Trophoblast cell (in vitro differentiated cells and primary cell): ENCODE results near the gene EIF4G3.

ENCODE experiments used
- DNase-seq, 2 donors: peaks; one replicate each; pipeline ENCODE4 v3.0.0-alpha.2; 2016
- H2AFZ ChIP-seq: 2 replicates; pipeline ENCODE4 v1.6.1; 2013; ENCODE audit warnings: low read length, moderate library complexity, mild to moderate bottlenecking; ENCODE audit not compliant: insufficient read depth, poor library complexity
- H2AK5ac ChIP-seq: 2 replicates; pipeline ENCODE4 v1.6.1; 2013; ENCODE audit warnings: mild to moderate bottlenecking, low read length
- H2BK120ac ChIP-seq: 2 replicates; pipeline ENCODE4 v1.6.1; 2013; ENCODE audit warnings: low read length, mild to moderate bottlenecking, moderate library complexity; ENCODE audit not compliant: insufficient read depth, poor library complexity
- H2BK12ac ChIP-seq: 2 replicates; pipeline ENCODE4 v1.6.1; 2013; ENCODE audit warnings: mild to moderate bottlenecking, low read length, moderate library complexity
- H2BK5ac ChIP-seq: 2 replicates; pipeline ENCODE4 v1.6.1; 2013; ENCODE audit warnings: low read length, low read depth, moderate library complexity, mild to moderate bottlenecking; ENCODE audit not compliant: poor library complexity
- H3K14ac ChIP-seq: 2 replicates; pipeline ENCODE4 v1.6.1; 2013; ENCODE audit warnings: mild to moderate bottlenecking, low read length
- H3K18ac ChIP-seq: 2 replicates; pipeline ENCODE4 v1.6.1; 2013; ENCODE audit warnings: mild to moderate bottlenecking, low read length
- H3K23ac ChIP-seq: 2 replicates; pipeline ENCODE4 v1.6.1; 2013; ENCODE audit warnings: low read length
- H3K27ac ChIP-seq: 2 replicates; pipeline ENCODE4 v1.5.1; 2013; ENCODE audit warnings: low read depth, mild to moderate bottlenecking, inconsistent platforms, low read length, moderate library complexity
- H3K27me3 ChIP-seq: 2 replicates; pipeline ENCODE4 v1.6.1; 2013; ENCODE audit warnings: inconsistent platforms, mild to moderate bottlenecking, low read length, moderate library complexity; ENCODE audit not compliant: insufficient read depth
- H3K36me3 ChIP-seq, 2 experiments: 1 replicate in 1 of 2; 2 replicates in 1 of 2; pipeline ENCODE4 v1.6.1; 2013; ENCODE audit warnings: low read length in 2 of 2, mild to moderate bottlenecking in 2 of 2, moderate library complexity in 1 of 2; ENCODE audit not compliant: insufficient read depth in 2 of 2, control insufficient read depth in 1 of 2
- H3K4ac ChIP-seq: 2 replicates; pipeline ENCODE4 v1.6.1; 2013; ENCODE audit warnings: low read depth, mild to moderate bottlenecking, low read length, moderate library complexity
- H3K4me1 ChIP-seq, 2 experiments: 1 replicate in 1 of 2; 2 replicates in 1 of 2; pipeline ENCODE4 v1.6.1; 2013; ENCODE audit warnings: low read length in 2 of 2, mild to moderate bottlenecking in 2 of 2, moderate library complexity in 1 of 2; ENCODE audit not compliant: insufficient read depth in 2 of 2, control insufficient read depth in 1 of 2
- H3K4me2 ChIP-seq: 2 replicates; pipeline ENCODE4 v1.6.1; 2013; ENCODE audit warnings: inconsistent platforms, mild to moderate bottlenecking, low read length, moderate library complexity
- H3K4me3 ChIP-seq: 2 replicates; pipeline ENCODE4 v1.5.1; 2013; ENCODE audit warnings: mild to moderate bottlenecking, low read depth, low read length, inconsistent platforms
- H3K79me1 ChIP-seq: one replicate; pipeline ENCODE4 v1.6.1; 2013; ENCODE audit warnings: low read length
- H3K79me2 ChIP-seq: 2 replicates; pipeline ENCODE4 v1.6.1; 2013; ENCODE audit warnings: low read length, mild to moderate bottlenecking; ENCODE audit not compliant: control insufficient read depth, insufficient read depth, poor library complexity
- H3K9ac ChIP-seq: 2 replicates; pipeline ENCODE4 v1.6.1; 2013; ENCODE audit warnings: mild to moderate bottlenecking, low read length
- H3K9me3 ChIP-seq: 2 replicates; pipeline ENCODE4 v1.6.1; 2013; ENCODE audit warnings: low read depth, mild to moderate bottlenecking, control low read depth, inconsistent platforms, low read length; ENCODE audit not compliant: insufficient read depth
- H4K12ac ChIP-seq: 2 replicates; pipeline ENCODE4 v1.6.1; 2013; ENCODE audit warnings: low read depth, mild to moderate bottlenecking, low read length, moderate library complexity
- H4K8ac ChIP-seq: 2 replicates; pipeline ENCODE4 v1.6.1; 2013; ENCODE audit warnings: low read depth, mild to moderate bottlenecking, low read length, moderate library complexity
- H4K91ac ChIP-seq: one replicate; pipeline ENCODE4 v1.6.1; 2013; ENCODE audit warnings: low read depth, mild to moderate bottlenecking, low read length, moderate library complexity
- WGBS: extraction: QIAGEN DNeasy Blood & Tissue Kit; methylation state at CpG from one replicate; pipeline ENCODE4 v1.1.7; 2013; ENCODE audit warnings: missing lambda C conversion rate; ENCODE audit not compliant: insufficient read length, insufficient coverage; ENCODE audit errors: extremely low coverage; 5-methylcytosine and 5-hydroxymethylcytosine counted together

The EIF4G3 gene

DNA sequence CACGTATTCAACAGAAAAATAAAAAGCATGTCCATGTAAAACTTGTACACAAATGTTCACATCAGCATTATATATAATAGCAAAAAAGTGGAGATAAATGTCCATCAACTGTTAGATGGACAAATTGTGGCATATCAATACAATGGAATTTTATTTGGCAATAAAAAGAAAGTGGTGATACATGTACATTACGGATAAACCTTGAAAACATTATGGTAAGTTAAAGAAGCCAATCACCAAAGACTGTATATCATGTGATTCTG is 76.9 kb downstream of the EIF4G3 start:
- no peaks in the 10 kb centered on the region for H3K9me3 ChIP-seq
- H3K79me1 ChIP-seq = no peaks in the 10 kb centered on the region
- H3K27me3 ChIP-seq = no peaks in the 10 kb centered on the region
- H3K4me1 ChIP-seq = no peaks in the 10 kb centered on the region
- H3K79me2 ChIP-seq = no peaks in the 10 kb centered on the region
- H2BK5ac ChIP-seq = no peak overlapping the region
- no peak overlapping the region for H3K18ac ChIP-seq
- H4K8ac ChIP-seq = no peak overlapping the region
- no peak overlapping the region for H2BK120ac ChIP-seq
- H3K27ac ChIP-seq = no peak overlapping the region
- no peak overlapping the region for H2BK12ac ChIP-seq
- H4K91ac ChIP-seq = no peak overlapping the region
- H2AK5ac ChIP-seq = no peak overlapping the region
- no CpG with 5 or more reads among the region's 2 CpGs for WGBS
- H3K14ac ChIP-seq = no peak overlapping the region
- no peak overlapping the region for H4K12ac ChIP-seq
- H3K4me3 ChIP-seq = no peak overlapping the region
- H3K4me2 ChIP-seq = no peak overlapping the region
- H2AFZ ChIP-seq = no peak overlapping the region
- no peak overlapping the region for H3K4ac ChIP-seq
- no peak for DNase-seq
- H3K9ac ChIP-seq = no peak overlapping the region
- no peak overlapping the region for H3K23ac ChIP-seq
- peaks cover 4 to 6% of the 10 kb centered on the region in 2 experiments for H3K36me3 ChIP-seq

DNA sequence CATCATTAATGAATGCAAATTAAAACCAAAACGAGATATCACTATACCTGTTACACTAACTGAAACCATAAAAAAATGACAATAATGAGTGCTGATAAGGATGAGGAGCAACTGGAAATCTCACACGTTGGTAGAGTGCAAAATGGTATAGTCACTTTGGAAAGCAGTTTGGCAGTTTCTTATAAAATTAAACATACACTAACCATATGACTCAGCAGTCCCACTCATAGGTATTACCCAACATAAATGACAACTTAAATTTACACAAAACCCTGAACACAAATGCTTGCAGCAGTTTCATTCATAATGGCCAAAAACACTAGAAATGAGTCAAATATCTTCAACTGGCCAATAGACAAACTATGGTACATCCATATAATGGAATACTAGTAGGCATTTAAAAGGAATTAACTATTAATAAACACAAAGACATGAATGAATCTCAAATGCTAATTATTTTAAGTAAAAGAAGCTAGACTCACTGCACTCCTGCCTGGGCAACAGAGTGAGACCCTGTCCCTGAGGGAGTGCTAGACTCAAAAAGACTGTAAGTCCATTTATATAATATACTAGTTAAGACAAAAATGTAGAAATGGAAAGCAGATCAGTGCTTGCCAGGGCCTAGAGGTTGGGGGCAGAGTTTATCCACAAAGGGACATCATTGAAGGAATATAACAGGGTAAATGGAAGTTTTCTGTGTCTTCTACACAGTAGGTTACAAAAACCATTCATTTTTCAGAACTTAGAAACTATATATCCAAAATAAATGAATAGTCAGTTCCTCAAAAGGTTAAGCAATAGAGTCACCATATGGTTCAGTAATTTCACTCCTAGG is 77.4 kb downstream of the EIF4G3 start:
- H3K36me3 ChIP-seq = peaks cover 4 to 6% of the 10 kb centered on the region in 2 experiments
- no peak overlapping the region for H2BK5ac ChIP-seq
- no peaks in the 10 kb centered on the region for H3K4me1 ChIP-seq
- H2AK5ac ChIP-seq = no peak overlapping the region
- H3K27me3 ChIP-seq = no peaks in the 10 kb centered on the region
- no peaks in the 10 kb centered on the region for H3K9me3 ChIP-seq
- H3K9ac ChIP-seq = no peak overlapping the region
- no peak overlapping the region for H2BK12ac ChIP-seq
- H3K23ac ChIP-seq = no peak overlapping the region
- H3K27ac ChIP-seq = no peak overlapping the region
- no peak overlapping the region for H2BK120ac ChIP-seq
- no peak overlapping the region for H3K18ac ChIP-seq
- H3K4me2 ChIP-seq = no peak overlapping the region
- no peak overlapping the region for H3K4me3 ChIP-seq
- no peak overlapping the region for H4K12ac ChIP-seq
- H3K4ac ChIP-seq = no peak overlapping the region
- no peaks in the 10 kb centered on the region for H3K79me2 ChIP-seq
- no peak overlapping the region for H4K8ac ChIP-seq
- peak in 1 of 2 donors; percentile 9 for DNase-seq
- no CpG with 5 or more reads among the region's 2 CpGs for WGBS
- H3K14ac ChIP-seq = no peak overlapping the region
- H4K91ac ChIP-seq = no peak overlapping the region
- no peak overlapping the region for H2AFZ ChIP-seq
- no peaks in the 10 kb centered on the region for H3K79me1 ChIP-seq

DNA sequence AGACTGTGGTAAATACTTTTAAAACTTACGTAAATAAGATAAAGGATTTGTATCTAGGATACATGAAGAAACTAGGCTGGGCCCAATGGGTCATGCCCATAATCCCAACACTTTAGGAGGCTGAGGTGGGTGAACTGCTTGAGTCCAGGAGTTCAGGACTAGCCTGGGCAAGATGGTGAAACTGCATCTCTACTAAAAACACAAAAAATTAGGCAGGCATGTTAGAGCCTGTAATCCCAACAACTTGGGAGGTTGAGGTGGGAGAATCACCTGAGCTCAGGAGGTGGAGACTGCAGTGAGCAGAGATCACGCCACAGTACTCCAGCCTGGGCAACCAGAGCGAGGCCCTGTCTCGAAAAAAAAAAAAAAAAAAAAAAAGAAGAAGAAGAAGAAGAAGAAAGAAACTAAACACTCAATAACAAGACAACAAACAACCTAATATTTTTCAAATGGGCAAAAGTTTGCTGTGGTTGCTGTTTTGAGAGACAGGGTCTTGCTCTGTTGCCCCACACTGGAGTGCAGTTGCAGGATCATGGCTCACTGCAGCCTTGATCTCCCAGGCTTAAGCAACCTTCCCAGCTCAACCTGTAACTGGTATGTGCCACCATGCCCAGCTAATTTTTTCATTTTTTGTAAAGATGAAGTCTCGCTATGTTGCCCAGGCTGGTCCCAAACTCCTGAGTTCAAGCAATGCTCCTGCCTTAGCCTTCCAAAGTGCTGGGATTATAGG is 78.3 kb downstream of the EIF4G3 start:
- H3K4ac ChIP-seq = no peak overlapping the region
- H4K91ac ChIP-seq = no peak overlapping the region
- H2AK5ac ChIP-seq = no peak overlapping the region
- H3K14ac ChIP-seq = no peak overlapping the region
- peaks cover 4 to 6% of the 10 kb centered on the region in 2 experiments for H3K36me3 ChIP-seq
- no peak overlapping the region for H3K9ac ChIP-seq
- no peak overlapping the region for H4K12ac ChIP-seq
- no peak overlapping the region for H3K4me2 ChIP-seq
- H3K4me1 ChIP-seq = no peaks in the 10 kb centered on the region
- no peak overlapping the region for H3K23ac ChIP-seq
- H3K18ac ChIP-seq = no peak overlapping the region
- H3K79me2 ChIP-seq = no peaks in the 10 kb centered on the region
- H4K8ac ChIP-seq = no peak overlapping the region
- no peak overlapping the region for H2BK120ac ChIP-seq
- no peaks in the 10 kb centered on the region for H3K9me3 ChIP-seq
- no peak for DNase-seq
- no peaks in the 10 kb centered on the region for H3K27me3 ChIP-seq
- no CpG with 5 or more reads among the region's 5 CpGs for WGBS
- H3K27ac ChIP-seq = no peak overlapping the region
- no peak overlapping the region for H2BK12ac ChIP-seq
- no peaks in the 10 kb centered on the region for H3K79me1 ChIP-seq
- H2AFZ ChIP-seq = no peak overlapping the region
- no peak overlapping the region for H2BK5ac ChIP-seq
- H3K4me3 ChIP-seq = no peak overlapping the region

DNA sequence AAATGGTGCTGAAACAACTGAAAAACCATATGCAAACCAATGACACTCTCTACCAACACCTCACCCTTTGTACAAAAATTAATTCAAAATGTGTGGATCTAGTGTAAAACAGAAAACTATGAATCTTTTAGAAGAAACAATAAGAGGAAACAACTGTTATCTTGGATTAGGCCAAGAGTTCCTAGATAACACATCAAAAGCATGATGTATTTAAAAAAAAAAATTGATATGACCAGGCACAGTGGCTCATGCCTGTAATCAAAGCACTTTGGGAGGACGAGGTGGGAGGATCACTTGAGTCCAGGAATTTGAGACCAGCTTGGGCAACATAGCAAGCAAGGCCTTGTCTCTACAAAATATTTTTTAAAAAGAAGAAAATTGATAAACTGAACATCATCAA is 79.0 kb downstream of the EIF4G3 start:
- peaks cover 4 to 6% of the 10 kb centered on the region in 2 experiments for H3K36me3 ChIP-seq
- no peaks in the 10 kb centered on the region for H3K27me3 ChIP-seq
- H3K79me2 ChIP-seq = no peaks in the 10 kb centered on the region
- H3K4ac ChIP-seq = no peak overlapping the region
- H3K18ac ChIP-seq = no peak overlapping the region
- H2BK12ac ChIP-seq = no peak overlapping the region
- no peak overlapping the region for H3K23ac ChIP-seq
- no peak overlapping the region for H3K14ac ChIP-seq
- H3K4me3 ChIP-seq = no peak overlapping the region
- no peak overlapping the region for H4K12ac ChIP-seq
- no peaks in the 10 kb centered on the region for H3K9me3 ChIP-seq
- H3K9ac ChIP-seq = no peak overlapping the region
- H4K91ac ChIP-seq = no peak overlapping the region
- H3K79me1 ChIP-seq = no peaks in the 10 kb centered on the region
- H3K27ac ChIP-seq = no peak overlapping the region
- H2AFZ ChIP-seq = no peak overlapping the region
- DNase-seq = no peak
- H4K8ac ChIP-seq = no peak overlapping the region
- H2AK5ac ChIP-seq = no peak overlapping the region
- H2BK120ac ChIP-seq = no peak overlapping the region
- no peak overlapping the region for H3K4me2 ChIP-seq
- no peak overlapping the region for H2BK5ac ChIP-seq
- H3K4me1 ChIP-seq = no peaks in the 10 kb centered on the region
- no CpG with 5 or more reads among the region's 1 CpG for WGBS
